Measurements from ENCODE around the gene STAT5B. TPM values are rescaled to one million over a fixed set of nuclear protein-coding genes. Genes with fewer than 3 reads are reported as not detected.

STAT5B gene
- total RNA-seq, 2 experiments from 2014 or later = 92.7 to 94.4 TPM

DNA sequence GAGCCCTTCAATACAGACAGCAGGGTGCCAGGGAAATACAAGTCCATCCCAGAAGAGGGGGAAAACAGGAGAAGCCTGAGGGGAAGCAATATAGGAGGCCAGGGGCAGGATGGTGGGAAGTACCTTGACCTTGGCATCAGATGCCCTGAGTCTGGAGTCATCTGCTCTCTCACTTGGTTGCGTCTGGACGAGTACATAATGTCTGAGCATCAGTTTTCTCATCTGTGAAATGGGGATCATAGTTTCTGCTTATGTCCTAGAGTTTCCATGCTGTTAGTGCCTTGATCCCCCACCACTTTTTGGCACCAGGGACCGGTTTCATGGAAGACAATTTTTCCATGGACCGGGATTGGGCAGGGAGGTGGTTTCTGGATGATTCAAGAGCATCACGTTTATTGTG, 14.4 kb upstream of the STAT5B start:
- DNase-seq (no peak), ATAC-seq (no peak)
- Mint-ChIP-seq H3K27me3 (ENCODE audit: low read depth) (no peaks in the 10 kb centered on the region), H3K9me3 (ENCODE audit: insufficient read depth) (no peaks in the 10 kb centered on the region), H3K27ac (peak overlapping the region; percentile 51), H3K36me3 (ENCODE audit: low read depth) (peaks cover 39% of the 10 kb centered on the region), H3K4me3 (peak overlapping the region; percentile 89), H3K4me1 (ENCODE audit: low read depth) (peaks cover 48% of the 10 kb centered on the region)
- ChIA-PET POLR2A (interaction anchor here (2.7 kb wide), 1 partner anchor 12 kb away, joined by 24 read pairs; no protein-coding TSS in a partner anchor), CTCF (interaction anchor here (1.1 to 6.0 kb wide), 4 partner anchors 19 to 265 kb away, joined by 4 to 54 read pairs (median 4); no protein-coding TSS in a partner anchor)

DNA sequence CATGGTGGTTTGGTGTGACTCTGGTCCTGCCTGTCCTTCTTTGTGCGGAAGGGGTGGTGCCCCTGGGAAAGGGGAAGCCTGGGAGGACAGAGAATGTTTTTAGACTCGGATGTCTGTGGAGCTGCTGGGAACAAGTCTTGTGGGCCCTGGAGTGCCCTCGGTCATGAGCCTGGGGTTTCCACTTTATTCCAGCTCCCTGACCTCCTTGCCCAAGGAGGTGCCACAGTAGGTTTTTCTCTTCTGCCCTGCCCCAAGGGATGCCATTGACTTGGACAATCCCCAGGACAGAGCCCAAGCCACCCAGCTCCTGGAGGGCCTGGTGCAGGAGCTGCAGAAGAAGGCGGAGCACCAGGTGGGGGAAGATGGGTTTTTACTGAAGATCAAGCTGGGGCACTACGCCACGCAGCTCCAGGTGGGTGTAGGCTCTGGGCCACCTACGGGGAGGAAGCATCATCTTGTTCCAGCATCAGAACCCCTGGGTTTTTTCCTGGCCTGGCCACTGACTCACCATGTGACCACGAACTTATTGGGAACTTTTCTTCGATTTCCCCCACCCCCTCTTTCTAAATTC, 13.5 kb upstream of the STAT5B start:
- POLR2A ChIA-PET = interaction anchor here (1.1 to 5.7 kb wide), 8 partner anchors 11 to 99 kb away, joined by 3 to 69 read pairs (median 18); partner anchors contain the start of gene STAT3
- H3K36me3 Mint-ChIP-seq (ENCODE audit: low read depth) = peaks cover 31% of the 10 kb centered on the region
- H3K9me3 Mint-ChIP-seq (ENCODE audit: insufficient read depth) = no peaks in the 10 kb centered on the region
- no peak for DNase-seq
- H3K27ac Mint-ChIP-seq = peak overlapping the region; percentile 86
- peaks cover 50% of the 10 kb centered on the region for H3K4me1 Mint-ChIP-seq (ENCODE audit: low read depth)
- H3K27me3 Mint-ChIP-seq (ENCODE audit: low read depth) = no peaks in the 10 kb centered on the region
- peak overlapping the region; percentile 89 for H3K4me3 Mint-ChIP-seq
- CTCF ChIA-PET = interaction anchor here (0.6 to 6.0 kb wide), 9 partner anchors 20 to 264 kb away, joined by 3 to 54 read pairs (median 6); partner anchors contain the start of gene KCNH4
- no peak for ATAC-seq

DNA sequence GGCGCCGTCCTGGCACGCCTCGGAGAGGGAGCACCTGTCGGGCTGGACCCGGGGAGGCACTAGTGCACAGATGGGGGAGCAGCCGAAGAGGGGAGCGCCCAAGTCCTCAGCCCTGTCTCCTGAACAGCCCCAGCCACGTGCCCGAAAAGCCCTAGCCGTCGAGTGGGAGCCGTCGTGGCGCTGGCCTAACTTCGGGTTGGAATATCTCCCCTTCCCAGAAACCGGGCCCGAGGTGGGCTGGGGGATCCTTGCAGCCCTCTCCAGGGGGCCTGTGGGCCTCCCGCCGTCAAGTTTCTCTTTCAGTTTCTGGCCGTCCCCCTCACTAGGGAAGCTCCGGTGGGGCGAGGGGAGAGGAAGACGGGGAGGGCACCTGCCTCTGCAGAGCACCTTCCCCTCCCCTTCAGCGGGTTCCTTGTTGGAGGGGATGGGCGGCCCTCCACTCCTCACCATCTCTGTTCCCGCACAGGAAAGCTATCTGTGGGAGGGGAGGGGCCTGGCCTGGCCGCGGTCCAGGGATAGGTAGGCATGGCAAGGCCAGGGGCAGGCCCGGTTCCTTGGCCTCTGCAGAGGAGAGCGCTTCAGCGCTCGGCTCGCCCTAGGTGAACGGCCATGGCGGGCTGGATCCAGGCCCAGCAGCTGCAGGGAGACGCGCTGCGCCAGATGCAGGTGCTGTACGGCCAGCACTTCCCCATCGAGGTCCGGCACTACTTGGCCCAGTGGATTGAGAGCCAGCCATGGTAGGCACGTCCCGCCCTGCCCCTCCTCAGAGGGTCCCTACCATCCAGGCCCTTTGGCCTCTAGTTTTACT, 12.8 kb upstream of the STAT5B start:
- Mint-ChIP-seq H3K9me3 (ENCODE audit: insufficient read depth) (no peaks in the 10 kb centered on the region), H3K27me3 (ENCODE audit: low read depth) (no peaks in the 10 kb centered on the region), H3K4me1 (ENCODE audit: low read depth) (peaks cover 50% of the 10 kb centered on the region), H3K36me3 (ENCODE audit: low read depth) (peaks cover 27% of the 10 kb centered on the region), H3K4me3 (peak overlapping the region; percentile 89), H3K27ac (peak overlapping the region; percentile 86)
- DNase-seq (peak; percentile 69), ATAC-seq (peak; percentile 46)
- CTCF ChIA-PET = interaction anchor here (0.6 to 6.0 kb wide), 11 partner anchors 20 to 264 kb away, joined by 3 to 54 read pairs (median 5); partner anchors contain the start of genes KCNH4 and STAT3
- POLR2A ChIA-PET = interaction anchor here (0.9 to 5.7 kb wide), 15 partner anchors 9 to 167 kb away, joined by 3 to 69 read pairs (median 6); partner anchors contain the start of gene STAT3

DNA sequence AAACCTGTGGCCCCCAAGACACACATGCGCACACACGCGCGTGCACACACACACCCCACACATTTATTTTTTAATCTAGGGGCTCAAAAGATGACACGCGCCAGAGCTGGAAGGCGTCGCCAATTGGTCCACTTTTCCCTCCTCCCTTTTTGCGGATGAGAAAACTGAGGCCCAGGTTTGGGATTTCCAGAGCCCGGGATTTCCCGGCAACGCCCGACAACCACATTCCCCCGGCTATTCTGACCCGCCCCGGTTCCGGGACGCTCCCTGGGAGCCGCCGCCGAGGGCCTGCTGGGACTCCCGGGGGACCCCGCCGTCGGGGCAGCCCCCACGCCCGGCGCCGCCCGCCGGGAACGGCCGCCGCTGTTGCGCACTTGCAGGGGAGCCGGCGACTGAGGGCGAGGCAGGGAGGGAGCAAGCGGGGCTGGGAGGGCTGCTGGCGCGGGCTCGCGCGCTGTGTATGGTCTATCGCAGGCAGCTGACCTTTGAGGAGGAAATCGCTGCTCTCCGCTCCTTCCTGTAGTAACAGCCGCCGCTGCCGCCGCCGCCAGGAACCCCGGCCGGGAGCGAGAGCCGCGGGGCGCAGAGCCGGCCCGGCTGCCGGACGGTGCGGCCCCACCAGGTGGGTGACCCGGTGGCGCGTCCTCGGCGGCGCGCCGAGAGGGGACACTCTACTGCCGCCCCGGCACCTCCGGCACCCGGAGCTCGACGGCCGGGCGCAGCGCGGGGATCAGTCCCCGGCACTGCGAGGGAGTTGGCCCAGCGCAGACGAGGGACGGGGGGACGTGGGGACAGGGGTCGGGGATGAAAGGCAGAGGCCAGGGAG, 12.0 kb upstream of the STAT5B start, which contains the start of gene STAT5A:
Gene STAT5A, plus strand, starts transcription at position 522 of the 826 bp plus-strand sequence. CDS start 914 bp downstream, outside the sequence.
- no peaks in the 10 kb centered on the region for H3K9me3 Mint-ChIP-seq (ENCODE audit: insufficient read depth)
- CTCF ChIA-PET = interaction anchor here (0.7 to 6.0 kb wide), 10 partner anchors 21 to 118 kb away, joined by 3 to 54 read pairs (median 6); partner anchors contain the start of genes KCNH4 and STAT3
- H3K27ac Mint-ChIP-seq = peak within 1 kb of the TSS; percentile 93
- DNase-seq = peak; percentile 90
- H3K4me3 Mint-ChIP-seq = peak within 1 kb of the TSS; percentile 89
- H3K4me1 Mint-ChIP-seq (ENCODE audit: low read depth) = peaks cover 52% of the 10 kb centered on the region
- ATAC-seq = peak; percentile 83
- no peaks in the 10 kb centered on the region for H3K27me3 Mint-ChIP-seq (ENCODE audit: low read depth)
- POLR2A ChIA-PET = interaction anchor here (0.6 to 5.7 kb wide), 15 partner anchors 8 to 168 kb away, joined by 3 to 69 read pairs (median 6); partner anchors contain the start of gene STAT3
- peaks cover 23% of the 10 kb centered on the region for H3K36me3 Mint-ChIP-seq (ENCODE audit: low read depth)

- CTCF ChIA-PET = interaction anchor here (0.8 to 6.0 kb wide), 8 partner anchors 10 to 107 kb away, joined by 3 to 54 read pairs (median 3); partner anchors contain the start of genes KCNH4 and STAT3
These were observed 11.2 kb upstream of the STAT5B start for GRCh38 chr17:42287305-42287976.

DNA sequence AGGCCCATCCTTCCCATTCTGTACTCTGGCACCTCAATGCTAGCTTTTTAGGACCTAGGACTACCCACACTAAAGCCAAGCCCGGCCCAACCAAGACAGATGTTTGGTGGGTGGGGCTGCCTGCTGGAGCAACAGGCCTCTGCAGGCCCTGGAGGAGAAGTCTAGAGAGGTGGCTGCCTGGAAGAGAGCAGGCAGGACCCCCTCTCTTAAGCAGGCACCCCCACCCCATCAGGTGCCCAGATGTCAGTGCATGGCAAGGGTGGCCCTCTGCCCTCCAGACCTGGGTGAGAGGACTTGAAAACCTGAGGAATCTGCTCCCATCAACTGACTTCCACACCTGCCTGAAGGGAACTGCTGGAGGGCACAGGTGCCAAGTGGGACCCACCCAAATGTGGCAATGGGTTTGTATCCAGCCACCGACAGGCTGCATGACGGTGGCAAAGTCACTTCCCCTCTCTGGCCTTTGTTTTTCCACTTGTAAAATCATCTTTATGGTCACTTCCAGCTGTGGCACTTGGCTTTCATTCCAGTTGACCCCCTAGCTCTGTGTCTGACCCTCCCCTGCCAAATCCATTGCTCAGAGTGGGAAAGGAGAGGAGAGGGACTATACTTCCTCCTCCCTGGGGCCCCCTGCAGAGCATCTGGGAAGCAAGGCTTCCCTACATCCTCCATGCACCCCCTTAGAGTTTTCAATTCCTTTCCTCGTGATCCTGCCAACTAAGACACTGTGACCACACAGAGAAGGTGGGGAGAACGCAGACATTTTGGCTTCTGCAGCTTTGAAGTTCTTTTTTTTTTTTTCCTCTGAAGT, 10.4 kb upstream of the STAT5B start:
- H3K27ac Mint-ChIP-seq = peak overlapping the region; percentile 93
- H3K27me3 Mint-ChIP-seq (ENCODE audit: low read depth) = no peaks in the 10 kb centered on the region
- H3K36me3 Mint-ChIP-seq (ENCODE audit: low read depth) = peaks cover 14% of the 10 kb centered on the region
- H3K9me3 Mint-ChIP-seq (ENCODE audit: insufficient read depth) = no peaks in the 10 kb centered on the region
- H3K4me1 Mint-ChIP-seq (ENCODE audit: low read depth) = peaks cover 49% of the 10 kb centered on the region
- ChIA-PET POLR2A (interaction anchor here (0.6 to 5.7 kb wide), 6 partner anchors 9 to 1789 kb away, joined by 3 to 69 read pairs (median 3); no protein-coding TSS in a partner anchor), CTCF (interaction anchor here (1.1 to 6.0 kb wide), 3 partner anchors 9 to 64 kb away, joined by 3 to 54 read pairs (median 3); no protein-coding TSS in a partner anchor)
- DNase-seq (no peak), ATAC-seq (no peak)
- H3K4me3 Mint-ChIP-seq = peak overlapping the region; percentile 89

More at GRCh38 chr17:42287305-42287976, 11.2 kb upstream of the STAT5B start:
- DNase-seq (peak; percentile 56), ATAC-seq (peak; percentile 24)
- POLR2A ChIA-PET = interaction anchor here (0.6 to 5.7 kb wide), 13 partner anchors 9 to 1790 kb away, joined by 3 to 69 read pairs (median 8); partner anchors contain the start of gene STAT3
- Mint-ChIP-seq H3K36me3 (ENCODE audit: low read depth) (peaks cover 18% of the 10 kb centered on the region), H3K9me3 (ENCODE audit: insufficient read depth) (no peaks in the 10 kb centered on the region), H3K27me3 (ENCODE audit: low read depth) (no peaks in the 10 kb centered on the region), H3K27ac (peak overlapping the region; percentile 93), H3K4me1 (ENCODE audit: low read depth) (peaks cover 52% of the 10 kb centered on the region), H3K4me3 (peak overlapping the region; percentile 89)

- no peak for DNase-seq
- CTCF ChIA-PET = interaction anchor here (0.6 kb wide), 1 partner anchor 63 kb away, joined by 3 read pairs; no protein-coding TSS in a partner anchor
- peak overlapping the region; percentile 31 for H3K4me3 Mint-ChIP-seq
- H3K27me3 Mint-ChIP-seq (ENCODE audit: low read depth) = no peaks in the 10 kb centered on the region
- POLR2A ChIA-PET = interaction anchor here (0.6 to 5.7 kb wide), 3 partner anchors 16 to 245 kb away, joined by 3 to 69 read pairs (median 3); no protein-coding TSS in a partner anchor
- ATAC-seq = no peak
- H3K4me1 Mint-ChIP-seq (ENCODE audit: low read depth) = peaks cover 42% of the 10 kb centered on the region
- no peaks in the 10 kb centered on the region for H3K9me3 Mint-ChIP-seq (ENCODE audit: insufficient read depth)
- H3K27ac Mint-ChIP-seq = peak overlapping the region; percentile 12
- H3K36me3 Mint-ChIP-seq (ENCODE audit: low read depth) = peaks cover 11% of the 10 kb centered on the region
These were observed 9.3 kb upstream of the STAT5B start for GRCh38 chr17:42285346-42286050.

- H3K4me1 Mint-ChIP-seq (ENCODE audit: low read depth) = peaks cover 32% of the 10 kb centered on the region
- no peak for ATAC-seq
- H3K27me3 Mint-ChIP-seq (ENCODE audit: low read depth) = no peaks in the 10 kb centered on the region
- no peaks in the 10 kb centered on the region for H3K9me3 Mint-ChIP-seq (ENCODE audit: insufficient read depth)
- ChIA-PET POLR2A (interaction anchor here (0.9 to 5.7 kb wide), 2 partner anchors 9 to 36 kb away, joined by 3 to 69 read pairs; no protein-coding TSS in a partner anchor), CTCF (no interaction called here)
- no peak overlapping the region for H3K4me3 Mint-ChIP-seq
- DNase-seq = no peak
- peaks cover 5% of the 10 kb centered on the region for H3K36me3 Mint-ChIP-seq (ENCODE audit: low read depth)
- no peak overlapping the region for H3K27ac Mint-ChIP-seq
These were observed 8.4 kb upstream of the STAT5B start for GRCh38 chr17:42284566-42284965.

GRCh38 chr17:42284024-42284369, 7.8 kb upstream of the STAT5B start:
- peaks cover 5% of the 10 kb centered on the region for H3K36me3 Mint-ChIP-seq (ENCODE audit: low read depth)
- H3K9me3 Mint-ChIP-seq (ENCODE audit: insufficient read depth) = no peaks in the 10 kb centered on the region
- H3K4me3 Mint-ChIP-seq = no peak overlapping the region
- ChIA-PET POLR2A (interaction anchor here (0.9 kb wide), 1 partner anchor 9 kb away, joined by 3 read pairs; no protein-coding TSS in a partner anchor), CTCF (no interaction called here)
- DNase-seq (no peak), ATAC-seq (no peak)
- no peak overlapping the region for H3K27ac Mint-ChIP-seq
- H3K27me3 Mint-ChIP-seq (ENCODE audit: low read depth) = no peaks in the 10 kb centered on the region
- H3K4me1 Mint-ChIP-seq (ENCODE audit: low read depth) = peaks cover 28% of the 10 kb centered on the region
